ENCODE measurements around the gene SLCO4A1.

Gene SLCO4A1

DNA sequence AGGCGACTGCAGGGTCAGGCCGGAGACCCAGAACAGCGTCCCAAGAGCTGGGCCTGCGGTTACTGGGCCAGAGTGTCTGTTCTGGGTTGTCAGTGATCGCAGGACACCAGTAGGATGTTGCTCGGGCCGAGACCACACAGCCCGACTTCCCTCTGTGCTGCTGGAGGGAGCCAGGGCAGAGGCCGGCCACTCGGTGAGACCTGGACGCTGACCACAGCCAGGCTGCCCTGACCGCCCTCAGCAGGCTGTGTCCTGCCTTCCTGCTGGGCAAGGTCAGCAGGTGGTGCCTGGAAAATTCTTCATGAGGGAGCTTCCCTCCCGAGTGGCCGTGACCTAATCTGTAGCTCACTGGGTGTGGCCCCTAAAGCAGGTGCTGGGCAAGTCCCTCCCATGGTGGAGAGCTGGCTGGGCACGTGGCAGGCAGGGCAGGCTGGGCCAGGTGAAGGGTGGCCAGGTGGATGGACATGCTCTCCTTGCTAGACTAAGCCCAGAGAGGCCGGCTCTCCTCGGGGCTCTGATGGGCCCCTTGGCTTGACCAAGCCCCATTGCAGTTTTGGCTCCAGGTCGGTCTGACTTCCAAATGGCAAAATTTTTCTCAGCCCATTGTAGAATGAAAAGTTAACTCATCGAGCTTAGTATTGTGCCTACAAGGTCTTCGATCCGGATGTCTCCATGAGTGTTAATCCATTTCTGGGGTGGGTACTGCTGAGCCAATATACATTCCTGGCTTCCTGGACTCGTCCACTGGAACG lies 1.9 kb downstream of the SLCO4A1 start:
- TF ChIP-seq TAF1 (IDR thresholded peaks at IDR 0.05; ENCODE audit: borderline replicate concordance, insufficient read depth, low read length) = no peak
- no peak for TF ChIP-seq FOXP2 (optimal IDR thresholded peaks at IDR 0.05; ENCODE audit: borderline replicate concordance, extremely low read depth, extremely low read length, insufficient read depth)
- no peak for TF ChIP-seq SIN3A (IDR thresholded peaks at IDR 0.05; ENCODE audit: borderline replicate concordance, insufficient read depth, low read length)
- TF ChIP-seq, protein P1, sequence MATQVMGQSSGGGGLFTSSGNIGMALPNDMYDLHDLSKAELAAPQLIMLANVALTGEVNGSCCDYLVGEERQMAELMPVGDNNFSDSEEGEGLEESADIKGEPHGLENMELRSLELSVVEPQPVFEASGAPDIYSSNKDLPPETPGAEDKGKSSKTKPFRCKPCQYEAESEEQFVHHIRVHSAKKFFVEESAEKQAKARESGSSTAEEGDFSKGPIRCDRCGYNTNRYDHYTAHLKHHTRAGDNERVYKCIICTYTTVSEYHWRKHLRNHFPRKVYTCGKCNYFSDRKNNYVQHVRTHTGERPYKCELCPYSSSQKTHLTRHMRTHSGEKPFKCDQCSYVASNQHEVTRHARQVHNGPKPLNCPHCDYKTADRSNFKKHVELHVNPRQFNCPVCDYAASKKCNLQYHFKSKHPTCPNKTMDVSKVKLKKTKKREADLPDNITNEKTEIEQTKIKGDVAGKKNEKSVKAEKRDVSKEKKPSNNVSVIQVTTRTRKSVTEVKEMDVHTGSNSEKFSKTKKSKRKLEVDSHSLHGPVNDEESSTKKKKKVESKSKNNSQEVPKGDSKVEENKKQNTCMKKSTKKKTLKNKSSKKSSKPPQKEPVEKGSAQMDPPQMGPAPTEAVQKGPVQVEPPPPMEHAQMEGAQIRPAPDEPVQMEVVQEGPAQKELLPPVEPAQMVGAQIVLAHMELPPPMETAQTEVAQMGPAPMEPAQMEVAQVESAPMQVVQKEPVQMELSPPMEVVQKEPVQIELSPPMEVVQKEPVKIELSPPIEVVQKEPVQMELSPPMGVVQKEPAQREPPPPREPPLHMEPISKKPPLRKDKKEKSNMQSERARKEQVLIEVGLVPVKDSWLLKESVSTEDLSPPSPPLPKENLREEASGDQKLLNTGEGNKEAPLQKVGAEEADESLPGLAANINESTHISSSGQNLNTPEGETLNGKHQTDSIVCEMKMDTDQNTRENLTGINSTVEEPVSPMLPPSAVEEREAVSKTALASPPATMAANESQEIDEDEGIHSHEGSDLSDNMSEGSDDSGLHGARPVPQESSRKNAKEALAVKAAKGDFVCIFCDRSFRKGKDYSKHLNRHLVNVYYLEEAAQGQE (IDR thresholded peaks at IDR 0.05; ENCODE audit: insufficient read depth in 1 of 2, low read depth in 2 of 2, low read length in 2 of 2) = no peak
- no peak for TF ChIP-seq POLR2AphosphoS5 (IDR thresholded peaks at IDR 0.05; ENCODE audit: low read depth, low read length)

DNA sequence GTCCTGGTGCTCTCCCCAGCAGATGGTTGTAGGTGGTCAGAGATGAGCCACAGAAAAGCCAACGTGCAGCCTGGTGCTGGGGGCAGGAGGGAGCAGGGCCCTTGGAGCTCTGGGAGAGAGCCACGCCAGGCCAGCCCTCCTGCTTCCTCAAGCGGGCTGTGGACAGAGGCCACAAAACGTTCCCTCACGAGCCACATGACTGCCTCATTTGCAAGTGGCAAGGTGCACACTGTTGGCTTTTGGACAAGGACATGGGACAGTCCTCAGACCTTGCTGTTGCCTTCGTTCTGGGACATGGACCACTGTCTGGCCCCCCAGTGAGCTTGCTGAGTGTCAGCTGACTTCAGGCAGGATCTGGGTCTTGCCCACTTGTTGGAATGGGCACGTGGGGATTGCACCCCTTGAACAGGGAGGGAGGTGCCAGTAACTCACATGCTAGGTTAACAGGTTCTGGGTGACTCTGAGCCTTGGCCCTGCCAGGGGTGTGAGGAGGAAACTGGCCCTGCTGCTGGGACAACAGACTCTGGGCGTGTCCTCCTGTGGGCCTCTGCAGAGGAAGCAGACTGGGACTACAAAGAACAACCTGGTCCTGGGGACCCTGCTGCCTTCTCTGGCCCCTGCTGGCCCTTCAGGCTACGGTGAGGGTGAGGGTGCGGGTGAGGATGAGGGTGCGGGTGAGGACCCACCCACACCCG lies 2.6 kb downstream of the SLCO4A1 start:
- no peak for TF ChIP-seq FOXP2 (optimal IDR thresholded peaks at IDR 0.05; ENCODE audit: borderline replicate concordance, extremely low read depth, extremely low read length, insufficient read depth)
- TF ChIP-seq, protein P1 (IDR thresholded peaks at IDR 0.05; ENCODE audit: insufficient read depth in 1 of 2, low read depth in 2 of 2, low read length in 2 of 2) = no peak
- TF ChIP-seq SIN3A (IDR thresholded peaks at IDR 0.05; ENCODE audit: borderline replicate concordance, insufficient read depth, low read length) = no peak
- TF ChIP-seq POLR2AphosphoS5 (IDR thresholded peaks at IDR 0.05; ENCODE audit: low read depth, low read length) = no peak
- no peak for TF ChIP-seq TAF1 (IDR thresholded peaks at IDR 0.05; ENCODE audit: borderline replicate concordance, insufficient read depth, low read length)

DNA sequence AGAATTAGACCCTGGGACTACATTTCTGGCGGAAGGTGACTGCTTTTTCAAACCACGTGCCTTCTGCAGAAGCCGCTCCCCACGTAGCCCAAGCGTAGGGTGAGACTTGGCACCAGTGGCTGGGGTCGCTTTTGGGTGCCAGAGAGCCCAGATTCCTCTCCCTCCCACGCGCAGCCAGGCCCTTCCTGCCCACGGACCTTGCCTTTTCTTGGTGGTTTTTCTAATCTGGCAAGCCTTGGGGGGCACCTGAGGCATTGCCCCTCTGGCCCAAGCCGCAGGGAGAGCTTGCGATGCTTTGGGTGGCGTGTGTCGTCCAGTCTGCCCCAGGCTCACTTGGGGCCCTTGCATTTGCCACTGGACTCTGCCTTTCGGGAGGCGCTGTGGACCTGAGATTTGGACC lies 3.3 kb downstream of the SLCO4A1 start:
- TF ChIP-seq FOXP2 (optimal IDR thresholded peaks at IDR 0.05; ENCODE audit: borderline replicate concordance, extremely low read depth, extremely low read length, insufficient read depth) (no peak), SIN3A (IDR thresholded peaks at IDR 0.05; ENCODE audit: borderline replicate concordance, insufficient read depth, low read length) (no peak), TAF1 (IDR thresholded peaks at IDR 0.05; ENCODE audit: borderline replicate concordance, insufficient read depth, low read length) (no peak), POLR2AphosphoS5 (IDR thresholded peaks at IDR 0.05; ENCODE audit: low read depth, low read length) (no peak)
- TF ChIP-seq, protein P1 (IDR thresholded peaks at IDR 0.05; ENCODE audit: insufficient read depth in 1 of 2, low read depth in 2 of 2, low read length in 2 of 2) = no peak

DNA sequence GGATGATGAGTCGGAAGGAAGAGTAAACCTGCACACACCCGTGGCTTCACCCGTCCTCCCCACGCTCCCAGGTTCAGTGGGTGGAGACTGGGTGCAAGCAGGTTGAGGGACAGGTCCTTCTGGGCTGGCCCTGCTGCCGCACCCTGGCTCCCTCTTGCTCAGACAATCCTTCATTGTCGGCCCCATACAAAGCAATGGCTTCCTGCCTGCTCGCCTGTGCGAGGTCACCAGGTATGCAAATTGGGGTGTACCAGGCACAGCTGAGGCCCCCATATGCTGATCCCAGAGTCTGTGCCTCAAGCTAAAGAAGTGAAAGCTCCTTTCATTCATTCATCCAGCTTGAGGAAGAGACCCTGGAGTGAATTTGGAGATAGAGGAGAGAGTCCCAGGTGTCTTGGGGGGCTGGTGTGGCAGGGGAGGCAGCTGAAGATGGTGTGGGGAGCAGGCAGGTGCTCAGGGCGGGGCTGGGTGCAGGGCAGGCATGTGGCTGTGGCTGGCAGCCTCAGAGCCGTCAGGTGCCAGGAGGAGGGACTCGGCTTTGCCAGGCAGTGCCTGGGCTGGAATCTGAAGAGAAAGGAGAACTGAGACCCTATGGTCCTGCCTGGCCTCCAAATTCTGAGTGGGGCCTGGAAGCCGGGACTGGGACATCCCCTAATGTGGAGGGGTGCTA lies 4.7 kb downstream of the SLCO4A1 start:
- TF ChIP-seq FOXP2 (optimal IDR thresholded peaks at IDR 0.05; ENCODE audit: borderline replicate concordance, extremely low read depth, extremely low read length, insufficient read depth) (no peak), TAF1 (IDR thresholded peaks at IDR 0.05; ENCODE audit: borderline replicate concordance, insufficient read depth, low read length) (no peak), POLR2AphosphoS5 (IDR thresholded peaks at IDR 0.05; ENCODE audit: low read depth, low read length) (no peak), SIN3A (IDR thresholded peaks at IDR 0.05; ENCODE audit: borderline replicate concordance, insufficient read depth, low read length) (no peak)
- TF ChIP-seq, protein P1 (IDR thresholded peaks at IDR 0.05; ENCODE audit: insufficient read depth in 1 of 2, low read depth in 2 of 2, low read length in 2 of 2) = no peak
